Body of pancreas (tissue), 4 donors: ENCODE data around the gene DCLK3. TPM values are rescaled to one million over a fixed set of nuclear protein-coding genes. Genes with fewer than 3 reads are reported as not detected.

Experiments
- ATAC-seq: fragments of 150-250 bp; one replicate; pipeline ENCODE4 v1.9.1; 2016
- DNase-seq, 4 donors: peaks; one replicate each; pipeline ENCODE4 v3.0.0-alpha.2; 2019
- H3K27ac ChIP-seq, 4 donors: fragments of 200-600 bp; sonication (generic); 1 replicate in 3 of 4; 2 replicates in 1 of 4; pipeline versions ENCODE4 v1.5.1 to v1.6.1; 2016 to 2019; ENCODE audit warnings: mild to moderate bottlenecking in 1 of 4, mixed read lengths in 1 of 4, moderate library complexity in 1 of 4
- H3K27me3 ChIP-seq, 2 donors: fragments of 200-600 bp; sonication (generic); one replicate each; pipeline ENCODE4 v1.6.0; 2016; ENCODE audit warnings: mild to moderate bottlenecking in 1 of 2
- H3K36me3 ChIP-seq, 2 donors: fragments of 200-600 bp; sonication (generic); replicated peaks in 1 of 2; 2 replicates each; pipeline ENCODE4 v1.5.1; 2016; ENCODE audit warnings: low read depth in 2 of 2; ENCODE audit not compliant: insufficient read depth in 1 of 2
- H3K4me1 ChIP-seq: fragments of 200-600 bp; sonication (generic); one replicate; pipeline ENCODE4 v1.6.0; 2016
- H3K4me3 ChIP-seq, 2 donors: fragments of 200-600 bp; sonication (generic); 1 replicate in 1 of 2; 2 replicates in 1 of 2; pipeline ENCODE4 v1.5.1; 2016 to 2019
- H3K9me3 ChIP-seq, 3 donors: fragments of 200-600 bp; sonication (generic); 1 replicate in 2 of 3; 2 replicates in 1 of 3; pipeline ENCODE4 v1.5.1; 2016
- CTCF ChIP-seq, 7 experiments: fragments of 450-650 bp in 4 of 7; fragments of 200-600 bp in 3 of 7; sonication (generic) in 3 of 7; IDR thresholded peaks; one replicate each; pipeline ENCODE4 v1.5.1; 2016 to 2019; ENCODE audit warnings: antibody characterized with exemption in 7 of 7
- POLR2A ChIP-seq, 3 donors: fragments of 450-650 bp; IDR thresholded peaks; one replicate each; pipeline ENCODE4 v1.6.1; 2016; ENCODE audit warnings: antibody characterized with exemption in 3 of 3, mild to moderate bottlenecking in 2 of 3
- WGBS, 2 donors: methylation state at CpG; one replicate each; pipeline ENCODE4 v1.1.5; 2017; 5-methylcytosine and 5-hydroxymethylcytosine counted together
- intact Hi-C: fragments of 100-400 bp; cut with DNase I; formaldehyde crosslinking; loops from one replicate; pipeline ENCODE4 v1.15.1; 2023
- total RNA-seq, 2 donors: library from RNA; depleted of rRNA; stranded (reverse); fragments of >200 nt; gene quantifications; one replicate each; pipeline ENCODE4 v1.1.0, GENCODE V29; 2016

DCLK3 gene
- total RNA-seq, 2 donors from 2014 or later = not detected

- Histone ChIP-seq H3K27me3 (no peaks in the 10 kb centered on the region), H3K4me1 (no peaks in the 10 kb centered on the region), H3K27ac (no peak overlapping the region), H3K4me3 (no peak overlapping the region), H3K9me3 (no peaks in the 10 kb centered on the region), H3K36me3 (no peaks in the 10 kb centered on the region)
- TF ChIP-seq CTCF (IDR thresholded peaks at IDR 0.05) (no peak), POLR2A (IDR thresholded peaks at IDR 0.05) (no peak)
- intact Hi-C loops = no loop called here
- DNase-seq = no peak
- ATAC-seq = no peak
- 48 to 59% methylated on average over 2 of the region's 2 CpGs for WGBS, 2 donors
Measured at GRCh38 chr3:36696799-36697198, 67.6 kb downstream of the DCLK3 start.

GRCh38 chr3:36695769-36696137 is 68.6 kb downstream of the DCLK3 start:
- intact Hi-C loops = no loop called here
- H3K9me3 ChIP-seq = no peaks in the 10 kb centered on the region
- H3K27ac ChIP-seq = no peak overlapping the region
- DNase-seq = no peak
- no peak overlapping the region for H3K4me3 ChIP-seq
- ATAC-seq = no peak
- WGBS, 2 donors = 41 to 62% methylated on average over 2 of the region's 2 CpGs
- no peaks in the 10 kb centered on the region for H3K27me3 ChIP-seq
- H3K4me1 ChIP-seq = no peaks in the 10 kb centered on the region
- no peaks in the 10 kb centered on the region for H3K36me3 ChIP-seq
- no peak for TF ChIP-seq CTCF (IDR thresholded peaks at IDR 0.05)
- no peak for TF ChIP-seq POLR2A (IDR thresholded peaks at IDR 0.05)

- DNase-seq (no peak), ATAC-seq (no peak)
- Histone ChIP-seq H3K4me3 (no peak overlapping the region), H3K4me1 (no peaks in the 10 kb centered on the region), H3K27ac (no peak overlapping the region), H3K27me3 (no peaks in the 10 kb centered on the region), H3K36me3 (no peaks in the 10 kb centered on the region), H3K9me3 (no peaks in the 10 kb centered on the region)
- TF ChIP-seq POLR2A (IDR thresholded peaks at IDR 0.05) = no peak
- TF ChIP-seq CTCF (IDR thresholded peaks at IDR 0.05) = no peak
- WGBS, 2 donors = 40 to 46% methylated on average over 3 of the region's 3 CpGs
- intact Hi-C loops = no loop called here
Measured at GRCh38 chr3:36695113-36695768, 69.1 kb downstream of the DCLK3 start.

GRCh38 chr3:36693670-36694069 is 70.7 kb downstream of the DCLK3 start:
- H3K4me3 ChIP-seq = no peak overlapping the region
- no peak overlapping the region for H3K27ac ChIP-seq
- intact Hi-C loops = no loop called here
- TF ChIP-seq POLR2A (IDR thresholded peaks at IDR 0.05) = no peak
- no peak for TF ChIP-seq CTCF (IDR thresholded peaks at IDR 0.05)
- 77 to 87% methylated on average over 4 of the region's 4 CpGs for WGBS, 2 donors
- DNase-seq (no peak), ATAC-seq (no peak)
- H3K9me3 ChIP-seq = no peaks in the 10 kb centered on the region
- H3K27me3 ChIP-seq = no peaks in the 10 kb centered on the region
- H3K36me3 ChIP-seq = no peaks in the 10 kb centered on the region
- no peaks in the 10 kb centered on the region for H3K4me1 ChIP-seq

GRCh38 chr3:36689560-36689959 is 74.8 kb downstream of the DCLK3 start:
- H3K9me3 ChIP-seq = peaks cover 0 to 5% (median 0%) of the 10 kb centered on the region in 3 donors
- TF ChIP-seq POLR2A (IDR thresholded peaks at IDR 0.05) = no peak
- TF ChIP-seq CTCF (IDR thresholded peaks at IDR 0.05) = no peak
- intact Hi-C loops = no loop called here
- H3K4me1 ChIP-seq = no peaks in the 10 kb centered on the region
- no peaks in the 10 kb centered on the region for H3K27me3 ChIP-seq
- H3K36me3 ChIP-seq = no peaks in the 10 kb centered on the region
- no peak overlapping the region for H3K27ac ChIP-seq
- WGBS, 2 donors = 68 to 71% methylated on average over 4 of the region's 4 CpGs
- ATAC-seq = no peak
- no peak for DNase-seq
- no peak overlapping the region for H3K4me3 ChIP-seq
